Smooth muscle cell (in vitro differentiated cells): Measurements from ENCODE around the gene CFAP77. TPM values are rescaled to one million over a fixed set of nuclear protein-coding genes. Genes with fewer than 3 reads are reported as not detected.

Experiments
- DNase-seq: peaks from one replicate; lab custom pipeline; 2025; ENCODE audit not compliant: unreplicated experiment; lab: John Stamatoyannopoulos, UW
- H2AFZ ChIP-seq: fragments of 200-600 bp; sonication (generic); 2 replicates; pipeline ENCODE4 v1.6.0; 2016; ENCODE audit warnings: antibody characterized with exemption, low read depth, mild to moderate bottlenecking
- H3F3A ChIP-seq: fragments of 200-600 bp; sonication (generic); 2 replicates; pipeline ENCODE4 v1.6.0; 2017; ENCODE audit warnings: antibody characterized with exemption, low read depth
- H3K27ac ChIP-seq: fragments of 200-600 bp; sonication (generic); 2 replicates; pipeline ENCODE4 v1.5.1; 2016; ENCODE audit warnings: low read depth, mild to moderate bottlenecking
- H3K27me3 ChIP-seq: fragments of 200-600 bp; sonication (generic); 2 replicates; pipeline ENCODE4 v1.6.1; 2016; ENCODE audit warnings: low read depth, mild to moderate bottlenecking
- H3K36me3 ChIP-seq: fragments of 200-600 bp; sonication (generic); 2 replicates; pipeline ENCODE4 v1.5.1; 2016; ENCODE audit warnings: low read depth
- H3K4me1 ChIP-seq: fragments of 200-600 bp; sonication (generic); 2 replicates; pipeline ENCODE4 v1.5.1; 2016; ENCODE audit warnings: low read depth
- H3K4me2 ChIP-seq: fragments of 200-600 bp; sonication (generic); 2 replicates; pipeline ENCODE4 v1.6.0; 2016; ENCODE audit warnings: mild to moderate bottlenecking
- H3K4me3 ChIP-seq: fragments of 200-600 bp; sonication (generic); 2 replicates; pipeline ENCODE4 v1.5.1; 2016; ENCODE audit warnings: mild to moderate bottlenecking
- H3K79me2 ChIP-seq: fragments of 200-600 bp; sonication (generic); 2 replicates; pipeline ENCODE4 v1.6.0; 2016; ENCODE audit warnings: low read depth, mild to moderate bottlenecking
- H3K9ac ChIP-seq: fragments of 200-600 bp; sonication (generic); 2 replicates; pipeline ENCODE4 v1.6.0; 2016; ENCODE audit warnings: low read depth
- H3K9me3 ChIP-seq: fragments of 200-600 bp; sonication (generic); replicated peaks from 2 replicates; pipeline ENCODE4 v1.5.1; 2016; ENCODE audit warnings: low read depth
- H4K20me1 ChIP-seq: fragments of 200-600 bp; sonication (generic); 2 replicates; pipeline ENCODE4 v1.6.0; 2016; ENCODE audit warnings: low read depth
- WGBS: methylation state at CpG from one replicate; pipeline ENCODE4 v1.1.7; 2016; ENCODE audit warnings: low lambda C conversion rate; 5-methylcytosine and 5-hydroxymethylcytosine counted together
- polyA plus RNA-seq: library from polyadenylated mRNA; unstranded; fragments of >200 nt; fragmentation: Nextera tagmentation; extraction: Ambion mirVana; gene quantifications from 2 replicates; pipeline ENCODE4 v1.2.1, GENCODE V29; 2016
- small RNA-seq: library from RNA; depleted of rRNA; stranded (forward); fragments of <200 nt; gene quantifications from one replicate; pipeline ENCODE3, GENCODE V24; 2014
- total RNA-seq: library from RNA; depleted of rRNA; stranded (reverse); fragments of >200 nt; gene quantifications from 2 replicates; pipeline ENCODE4 v1.2.3, GENCODE V29; 2014
- TF ChIP-seq, protein P1 (sequence below): fragments of 200-600 bp; sonication (generic); IDR thresholded peaks from 2 replicates; pipeline ENCODE4 v1.5.1; 2017; ENCODE audit warnings: borderline replicate concordance, mild to moderate bottlenecking, antibody characterized with exemption; ENCODE audit not compliant: insufficient read depth, poor library complexity, severe bottlenecking

CFAP77 gene
- total and polyA plus RNA-seq, 2 experiments from 2014 or later = 0.31 TPM; not detected in 1

DNA sequence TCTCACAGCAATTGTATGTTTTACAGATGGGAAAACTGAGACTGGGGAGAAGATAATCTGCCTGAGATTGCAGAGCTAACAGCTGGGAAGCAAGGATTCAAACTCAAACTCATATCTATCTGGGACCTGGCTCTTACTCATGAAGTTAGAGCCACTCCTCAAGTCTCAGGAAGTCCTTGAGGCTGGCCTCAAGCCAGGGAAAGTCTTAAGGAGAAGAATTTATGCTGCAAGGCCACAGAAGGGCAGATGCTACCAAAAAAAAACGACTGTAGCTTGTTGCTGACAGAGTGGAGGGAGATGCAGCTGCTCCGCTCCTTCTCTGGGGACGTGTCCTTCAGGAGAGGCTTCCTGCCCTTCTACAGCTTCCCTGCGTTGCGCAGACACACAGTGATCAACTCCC lies 212.1 kb downstream of the CFAP77 start:
- Histone ChIP-seq H3F3A (peaks cover 2% of the 10 kb centered on the region), H3K27me3 (no peaks in the 10 kb centered on the region), H2AFZ (no peak overlapping the region), H3K79me2 (no peaks in the 10 kb centered on the region), H3K9me3 (no peaks in the 10 kb centered on the region), H4K20me1 (peaks cover 7% of the 10 kb centered on the region), H3K36me3 (peaks cover 18% of the 10 kb centered on the region), H3K4me1 (peaks cover 12% of the 10 kb centered on the region), H3K4me2 (peak overlapping the region; percentile 33), H3K27ac (peak overlapping the region; percentile 28), H3K9ac (no peak overlapping the region), H3K4me3 (no peak overlapping the region)
- WGBS = 61% methylated on average over 5 of the region's 5 CpGs
- DNase-seq = no peak
- TF ChIP-seq, protein P1, sequence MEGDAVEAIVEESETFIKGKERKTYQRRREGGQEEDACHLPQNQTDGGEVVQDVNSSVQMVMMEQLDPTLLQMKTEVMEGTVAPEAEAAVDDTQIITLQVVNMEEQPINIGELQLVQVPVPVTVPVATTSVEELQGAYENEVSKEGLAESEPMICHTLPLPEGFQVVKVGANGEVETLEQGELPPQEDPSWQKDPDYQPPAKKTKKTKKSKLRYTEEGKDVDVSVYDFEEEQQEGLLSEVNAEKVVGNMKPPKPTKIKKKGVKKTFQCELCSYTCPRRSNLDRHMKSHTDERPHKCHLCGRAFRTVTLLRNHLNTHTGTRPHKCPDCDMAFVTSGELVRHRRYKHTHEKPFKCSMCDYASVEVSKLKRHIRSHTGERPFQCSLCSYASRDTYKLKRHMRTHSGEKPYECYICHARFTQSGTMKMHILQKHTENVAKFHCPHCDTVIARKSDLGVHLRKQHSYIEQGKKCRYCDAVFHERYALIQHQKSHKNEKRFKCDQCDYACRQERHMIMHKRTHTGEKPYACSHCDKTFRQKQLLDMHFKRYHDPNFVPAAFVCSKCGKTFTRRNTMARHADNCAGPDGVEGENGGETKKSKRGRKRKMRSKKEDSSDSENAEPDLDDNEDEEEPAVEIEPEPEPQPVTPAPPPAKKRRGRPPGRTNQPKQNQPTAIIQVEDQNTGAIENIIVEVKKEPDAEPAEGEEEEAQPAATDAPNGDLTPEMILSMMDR = no peak

Small RNA genes within 50 kb of the gene (small RNA-seq; reads per million reads assigned to genes)
- gene RNU5D-2P = not detected

Other genes with a start within 250 kb of the CFAP77 start
- gene NTNG2, start 248.2 kb upstream of the CFAP77 start, total RNA-seq = 0.36 TPM in 1 of 2 replicates, not detected in the other
- 0.58 and 1.0 TPM in 2 replicates for gene NTNG2, start 248.2 kb upstream of the CFAP77 start, polyA plus RNA-seq
- gene SETX, start 55.2 kb upstream of the CFAP77 start, total RNA-seq = 50.9 and 66.0 TPM in 2 replicates
- gene SETX, start 55.2 kb upstream of the CFAP77 start, polyA plus RNA-seq = 11.4 and 13.5 TPM in 2 replicates
- gene TTF1, start 3.4 kb upstream of the CFAP77 start, total RNA-seq = 8.9 and 16.4 TPM in 2 replicates
- gene TTF1, start 3.4 kb upstream of the CFAP77 start, polyA plus RNA-seq = 5.5 and 7.8 TPM in 2 replicates
- not detected in 2 replicates for gene BARHL1, start 172.4 kb downstream of the CFAP77 start, total RNA-seq
- 0.24 TPM in 1 of 2 replicates, not detected in the other for gene BARHL1, start 172.4 kb downstream of the CFAP77 start, polyA plus RNA-seq